Stimulated activated CD8-positive, alpha-beta memory T cell treated with anti-CD3 and anti-CD28 coated beads, Interleukin-2, amount 100 ng/mL, for 1 hour (primary cell): ENCODE results near the gene LHX2.

Experiments
- DNase-seq, 2 donors: peaks; one replicate each; pipeline ENCODE4 v3.0.0-alpha.2; 2020; ENCODE audit warnings: low read depth in 2 of 2

Gene LHX2

DNA sequence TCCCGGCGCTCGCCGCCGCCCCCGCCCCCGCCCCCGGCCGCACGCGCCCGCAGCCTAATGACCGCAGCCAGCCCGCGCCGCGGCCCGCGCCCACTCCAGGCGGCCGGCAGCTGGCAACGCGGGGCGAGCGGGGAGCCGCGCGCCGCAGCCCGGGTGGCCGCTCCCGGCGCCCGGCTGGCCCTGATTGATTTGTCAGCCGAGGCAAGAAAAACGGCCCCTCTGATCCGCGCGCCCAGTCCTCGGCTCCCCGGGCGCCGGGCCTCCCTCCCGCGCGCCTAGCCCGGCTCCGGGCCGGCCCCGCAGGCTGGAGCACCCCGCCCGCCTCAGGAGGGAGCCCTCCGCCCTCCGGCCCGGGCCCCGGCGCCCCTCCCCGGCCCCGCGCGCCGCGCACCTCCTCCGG, 11.9 kb upstream of the LHX2 start:
- no peak for DNase-seq

DNA sequence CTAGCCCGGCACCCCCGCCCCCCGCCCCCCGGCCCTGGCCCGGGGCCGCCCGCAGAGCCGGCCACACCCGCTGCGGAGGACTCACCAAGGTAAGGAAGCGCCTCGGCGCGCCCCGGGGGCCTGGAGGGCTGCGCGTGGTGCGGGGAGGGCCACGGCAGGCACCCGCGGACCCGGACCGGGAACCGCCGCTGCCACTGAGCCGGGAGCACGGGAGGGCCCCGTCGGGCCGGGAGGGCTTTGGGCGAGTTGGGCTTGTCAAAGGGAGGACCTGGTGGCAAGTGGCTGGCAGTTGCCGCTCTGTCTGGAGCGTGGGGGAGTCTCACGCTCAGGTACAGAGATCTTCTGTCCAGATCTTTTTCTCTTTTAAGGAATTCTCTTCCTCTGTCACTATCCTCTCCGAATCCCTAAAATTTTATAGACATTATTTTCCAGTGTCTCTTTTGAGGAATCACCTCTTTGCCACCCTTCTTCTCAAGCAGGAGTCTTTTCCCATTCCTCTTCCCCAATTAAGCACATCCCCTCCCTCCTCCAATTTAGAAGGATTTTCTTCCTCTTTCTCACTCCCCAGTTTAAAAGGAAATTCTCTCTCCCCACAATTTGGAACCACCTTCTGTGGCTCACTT, 11.3 kb upstream of the LHX2 start:
- no peak for DNase-seq

DNA sequence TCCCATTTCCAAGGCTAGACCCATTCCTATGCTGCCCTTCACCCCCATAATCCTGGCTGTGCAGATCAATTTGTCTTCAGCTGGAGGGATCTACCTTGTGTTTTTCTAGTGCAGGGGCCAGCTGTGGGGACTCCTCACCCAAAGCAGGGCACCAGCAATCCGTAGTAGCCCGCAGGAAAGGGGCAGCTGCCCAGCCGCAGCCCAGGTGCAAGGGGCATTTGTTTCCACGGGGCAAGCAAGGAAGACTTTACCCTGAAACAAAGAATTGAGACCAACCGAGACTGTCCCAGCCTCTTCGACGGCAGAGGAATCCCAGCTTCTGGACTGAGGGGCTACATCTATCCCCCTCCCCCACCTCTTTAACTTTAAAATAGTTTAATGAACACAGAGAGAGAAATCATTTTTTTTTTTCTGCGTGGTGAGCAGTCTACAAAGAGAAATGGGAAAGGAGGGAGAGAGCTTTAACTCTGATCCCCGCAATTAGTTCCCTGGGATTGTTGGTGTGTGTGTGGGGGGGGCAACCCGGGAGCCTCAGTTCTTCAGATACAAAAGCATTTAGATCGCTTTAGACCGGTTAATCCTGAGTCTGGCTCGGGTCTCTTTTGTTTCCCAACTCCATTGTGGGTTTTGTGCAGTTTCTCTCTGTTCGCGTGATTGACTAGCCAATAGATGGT, 10.6 kb upstream of the LHX2 start:
- no peak for DNase-seq

DNA sequence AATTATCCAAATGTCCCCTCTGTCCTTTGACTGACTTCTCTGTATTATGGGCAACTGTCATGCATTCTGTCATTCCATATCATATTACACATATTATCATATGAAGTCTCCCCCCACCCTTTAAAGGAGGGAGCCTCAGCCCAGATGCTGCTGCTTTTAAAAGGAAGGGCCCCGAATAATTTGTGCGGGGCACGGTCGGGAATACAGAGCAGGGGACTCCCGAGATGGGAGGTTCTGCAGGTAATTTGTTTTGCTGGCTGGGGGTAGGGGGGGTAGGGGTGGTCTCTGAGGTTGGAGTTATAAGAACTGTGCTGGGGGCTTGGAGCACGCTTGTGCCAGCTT, 10.1 kb upstream of the LHX2 start:
- DNase-seq, result no peak

DNA sequence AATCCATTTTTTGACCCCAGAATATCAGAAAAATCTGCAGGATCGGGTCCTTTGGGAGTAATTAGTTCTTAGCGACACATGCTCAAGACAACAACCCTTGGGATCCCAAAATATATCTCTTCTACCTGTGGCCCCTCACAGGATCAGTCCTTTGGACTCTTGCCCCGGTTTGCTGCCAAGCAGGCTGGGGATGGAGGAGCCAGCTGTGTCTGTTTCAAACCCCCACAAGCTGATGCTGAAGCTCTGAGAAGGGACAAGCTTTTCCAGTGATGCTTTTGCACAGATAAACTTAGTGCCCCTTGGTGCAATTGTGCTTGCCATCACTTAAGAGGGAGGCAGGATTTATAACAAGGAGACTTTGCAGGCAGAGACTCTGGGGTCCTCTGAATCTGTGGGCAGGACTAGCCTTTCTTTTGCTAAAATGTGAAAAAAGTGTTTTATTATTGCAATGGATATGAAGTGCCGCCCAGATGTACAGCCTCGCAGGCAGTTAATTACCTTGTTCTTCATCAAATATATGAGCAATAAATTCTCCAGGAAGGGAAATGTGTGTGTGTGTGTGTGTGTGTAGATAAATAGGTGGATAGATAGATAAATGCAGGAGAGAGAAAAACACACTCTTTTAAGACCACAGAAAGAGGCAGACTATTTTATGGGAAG, 9.6 kb upstream of the LHX2 start:
- no peak for DNase-seq

DNA sequence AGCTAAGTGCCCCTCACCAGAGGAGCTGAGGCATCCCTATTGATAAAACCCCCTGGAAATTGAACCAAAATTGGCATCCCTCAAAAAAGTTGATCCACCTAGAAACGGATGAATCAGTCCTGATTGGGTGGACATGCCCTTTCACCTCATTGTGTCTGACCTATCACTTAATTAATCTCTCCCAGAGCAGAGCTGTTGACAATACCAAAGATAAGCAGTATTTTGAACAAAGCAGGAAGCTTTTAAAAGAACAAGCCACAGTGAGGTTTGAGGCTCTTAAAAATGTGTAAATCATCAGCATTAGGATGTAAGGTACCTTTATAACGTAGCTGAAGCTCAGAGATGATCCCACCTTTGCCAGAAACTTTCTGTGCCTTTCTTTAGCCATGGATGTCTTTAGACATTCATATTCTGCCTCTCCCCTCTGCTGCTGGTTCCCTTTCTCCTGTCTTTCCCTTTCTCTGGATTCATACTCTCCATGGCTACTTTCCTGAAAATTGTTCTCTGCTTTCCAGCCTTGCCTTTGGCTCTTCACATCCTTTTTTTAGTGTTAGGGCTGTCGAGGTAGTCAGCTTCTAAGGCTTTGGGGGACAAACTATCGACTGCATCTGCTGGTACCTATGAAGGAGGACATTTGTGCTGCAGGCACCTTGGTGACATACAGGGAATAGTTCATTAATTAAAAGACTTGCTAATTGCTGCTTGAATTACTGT, 7.8 kb upstream of the LHX2 start:
- DNase-seq, result no peak

DNA sequence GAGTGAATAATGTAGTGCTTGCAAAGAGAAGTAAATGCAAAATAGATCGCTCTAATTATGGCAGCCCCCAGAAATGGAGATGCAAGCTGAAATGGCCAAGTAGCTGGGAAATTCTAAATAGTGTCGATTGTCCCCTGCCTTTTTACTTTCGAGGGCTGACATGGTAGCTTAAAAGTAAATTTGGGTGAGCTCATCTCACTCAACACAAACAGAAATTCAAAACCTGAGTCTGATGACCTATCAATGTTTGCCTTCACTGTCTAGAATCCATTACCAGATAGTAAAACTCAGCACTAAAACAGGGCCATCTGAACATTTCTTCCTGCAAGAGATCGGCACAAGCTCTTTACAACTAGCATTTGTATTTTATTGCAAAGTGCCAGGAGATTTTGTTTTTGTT, 7.0 kb upstream of the LHX2 start:
- DNase-seq, result no peak

DNA sequence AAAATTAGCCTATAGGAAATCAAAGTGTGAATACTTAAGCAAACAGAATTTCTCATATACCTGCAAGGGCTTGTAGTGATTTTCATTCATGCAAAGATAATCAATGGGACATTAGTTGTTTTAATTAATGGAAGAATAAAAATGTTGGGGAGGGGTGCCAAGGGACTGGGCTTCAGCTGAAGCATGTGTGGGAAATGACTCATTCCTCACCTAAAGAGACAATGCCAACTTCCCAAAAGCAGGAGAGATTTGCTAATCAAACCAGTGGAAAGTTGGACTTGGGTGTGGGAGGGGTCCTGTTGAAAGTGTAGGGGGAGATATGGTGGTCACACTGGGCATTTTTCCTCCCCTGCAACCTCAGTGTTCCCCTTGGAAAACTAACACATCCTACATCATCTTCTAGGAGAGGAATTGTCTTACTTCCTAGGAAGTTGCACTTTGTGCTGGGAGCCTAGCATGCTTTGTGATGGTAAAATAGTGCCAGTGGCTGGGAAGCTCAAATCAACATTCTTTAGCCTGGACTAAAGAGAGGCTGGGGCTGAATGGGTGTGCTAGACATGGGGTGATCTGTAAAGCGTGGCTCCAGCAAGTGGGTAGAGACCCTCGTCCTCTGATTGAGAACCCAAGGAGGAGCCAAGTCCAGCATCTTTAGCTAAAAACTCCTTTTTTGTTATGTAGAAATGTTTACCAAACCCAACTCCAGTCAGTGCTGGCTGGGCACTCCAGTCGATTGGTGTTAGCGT, 6.4 kb upstream of the LHX2 start:
- no peak for DNase-seq

DNA sequence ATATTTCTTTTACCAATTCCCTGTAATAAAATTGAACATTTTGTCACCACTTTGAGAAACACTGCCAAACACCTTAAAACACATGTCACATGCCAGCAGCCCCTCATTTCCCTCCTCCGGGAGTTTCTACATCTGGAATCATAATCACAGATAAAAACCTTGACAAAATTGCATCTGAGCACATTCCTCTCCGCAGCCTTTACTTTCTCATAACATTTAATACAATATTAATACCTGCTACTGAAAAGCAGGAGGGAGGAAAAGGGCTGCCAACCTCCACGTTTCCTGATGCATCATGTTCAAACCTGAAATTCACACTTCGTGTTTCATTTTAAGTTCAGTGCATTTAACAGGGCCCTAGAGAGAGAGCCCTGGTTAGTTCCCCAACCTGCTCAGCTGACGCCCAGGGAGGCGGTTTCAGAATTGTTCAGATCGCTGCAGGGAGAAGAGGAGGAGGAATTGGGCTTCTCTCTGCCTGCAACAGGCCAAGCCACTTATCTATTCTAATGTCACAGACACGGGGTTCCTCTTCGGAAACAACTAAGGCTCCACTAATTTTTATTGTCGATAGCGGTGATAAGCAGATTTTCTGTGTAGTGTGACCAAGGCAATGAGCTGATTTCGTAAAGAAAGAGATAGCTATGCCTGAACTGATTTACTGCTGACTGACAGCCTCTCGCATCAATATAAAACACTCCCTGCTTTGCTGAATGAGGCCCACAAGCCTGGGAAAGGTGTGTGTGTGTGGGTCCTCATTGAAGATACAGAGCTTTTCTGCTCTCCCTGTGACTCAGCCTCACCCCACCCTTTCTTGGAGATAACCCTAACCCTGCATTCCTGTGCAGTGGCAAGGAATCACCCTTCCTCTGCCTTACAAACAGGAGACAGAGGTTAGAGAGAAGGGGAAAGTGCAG, 4.9 kb upstream of the LHX2 start:
- DNase-seq, result no peak

DNA sequence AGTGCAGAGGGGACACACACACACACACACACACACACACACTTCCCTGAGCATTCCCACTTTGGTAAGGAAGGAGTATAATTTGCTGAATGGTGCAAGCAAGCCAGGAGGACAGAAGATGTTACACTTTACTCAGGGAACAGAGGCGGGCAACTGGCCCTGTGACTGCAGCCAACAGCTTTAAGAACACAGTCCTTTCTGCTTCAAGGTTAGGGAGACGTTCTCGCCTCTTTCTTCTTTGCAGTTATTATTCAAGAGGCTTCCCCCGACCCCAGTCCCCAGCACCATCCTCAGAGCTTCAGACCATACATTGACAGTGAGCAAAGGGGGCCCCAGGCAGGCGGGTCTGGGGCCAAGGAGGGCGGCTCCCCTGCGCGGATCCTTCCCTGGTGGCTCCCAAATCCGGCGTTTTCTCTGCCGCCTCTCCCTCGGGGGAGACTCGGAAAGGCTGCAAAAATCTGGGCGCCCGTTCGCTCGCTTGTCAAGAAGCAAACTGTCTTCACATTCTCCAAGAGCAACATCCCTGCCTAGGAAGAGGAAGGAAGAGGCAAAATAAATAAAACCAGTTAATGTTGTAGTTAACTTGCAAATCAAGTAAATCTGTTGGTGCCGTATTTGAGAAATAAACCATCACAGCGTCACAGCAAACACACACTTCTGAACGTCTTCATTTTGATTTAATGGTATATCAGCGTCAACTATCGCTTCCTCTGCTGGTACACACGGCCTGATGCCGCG, 3.8 kb upstream of the LHX2 start:
- DNase-seq, result no peak

DNA sequence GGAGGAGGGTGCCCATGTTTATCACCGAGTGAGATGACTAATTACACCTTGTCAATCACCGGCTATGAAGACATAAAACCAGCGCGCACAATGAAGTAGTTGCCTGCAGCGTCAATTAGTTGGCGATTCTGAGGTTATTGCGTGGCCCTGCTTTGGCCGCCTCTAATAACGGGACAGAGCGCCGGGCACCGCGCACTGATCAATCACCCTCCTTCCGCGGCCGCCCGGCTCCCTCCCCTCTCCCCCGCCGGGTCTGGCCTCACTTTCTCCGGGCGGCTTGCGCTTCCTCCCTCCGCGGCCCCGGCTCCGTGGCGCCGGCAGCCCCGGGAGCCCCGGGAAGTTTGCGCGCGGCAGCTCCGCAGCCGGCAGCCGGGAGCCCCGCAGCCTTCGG, 3.3 kb upstream of the LHX2 start:
- no peak for DNase-seq

DNA sequence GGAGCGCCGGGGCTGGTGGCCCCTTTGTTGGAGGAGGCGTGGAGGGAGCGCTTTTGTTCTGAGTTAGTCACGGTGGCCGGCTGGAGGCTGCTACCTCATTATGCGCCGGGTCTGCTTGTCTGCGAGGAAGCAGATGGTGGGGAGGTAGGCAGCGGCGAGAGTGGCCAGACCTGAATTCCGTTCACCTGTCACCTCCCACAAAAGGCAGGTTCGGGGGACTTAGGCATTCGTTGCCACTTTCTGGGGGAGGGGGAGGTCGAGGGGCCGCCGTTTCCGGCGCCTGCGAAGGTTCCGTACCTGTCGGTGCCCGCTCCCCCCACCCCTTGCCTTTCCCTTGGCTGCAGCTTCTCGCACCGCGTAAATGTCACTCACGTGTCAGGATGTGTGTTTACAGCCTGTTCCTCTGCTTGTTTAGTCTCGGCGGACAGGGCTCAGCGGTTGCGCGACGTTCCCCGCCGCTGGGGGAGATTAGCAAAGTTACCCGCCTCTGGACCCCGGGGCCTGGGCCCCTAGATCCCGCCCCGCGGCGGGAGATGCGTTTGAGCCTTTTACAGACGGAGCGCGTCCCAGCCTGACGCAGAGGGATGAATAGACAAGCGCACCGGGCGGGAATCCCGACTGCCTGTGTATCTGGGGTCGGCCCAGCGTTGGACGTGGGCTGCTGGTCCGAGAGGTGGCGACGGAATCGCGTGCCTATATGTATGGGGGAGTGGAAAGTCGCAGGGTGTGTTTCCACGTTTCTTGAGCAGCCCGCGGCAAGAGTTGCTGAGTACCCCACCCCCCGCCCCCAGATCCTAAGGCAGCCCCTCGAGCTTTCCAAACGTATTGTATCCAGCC, 2.7 kb upstream of the LHX2 start:
- DNase-seq, result no peak

DNA sequence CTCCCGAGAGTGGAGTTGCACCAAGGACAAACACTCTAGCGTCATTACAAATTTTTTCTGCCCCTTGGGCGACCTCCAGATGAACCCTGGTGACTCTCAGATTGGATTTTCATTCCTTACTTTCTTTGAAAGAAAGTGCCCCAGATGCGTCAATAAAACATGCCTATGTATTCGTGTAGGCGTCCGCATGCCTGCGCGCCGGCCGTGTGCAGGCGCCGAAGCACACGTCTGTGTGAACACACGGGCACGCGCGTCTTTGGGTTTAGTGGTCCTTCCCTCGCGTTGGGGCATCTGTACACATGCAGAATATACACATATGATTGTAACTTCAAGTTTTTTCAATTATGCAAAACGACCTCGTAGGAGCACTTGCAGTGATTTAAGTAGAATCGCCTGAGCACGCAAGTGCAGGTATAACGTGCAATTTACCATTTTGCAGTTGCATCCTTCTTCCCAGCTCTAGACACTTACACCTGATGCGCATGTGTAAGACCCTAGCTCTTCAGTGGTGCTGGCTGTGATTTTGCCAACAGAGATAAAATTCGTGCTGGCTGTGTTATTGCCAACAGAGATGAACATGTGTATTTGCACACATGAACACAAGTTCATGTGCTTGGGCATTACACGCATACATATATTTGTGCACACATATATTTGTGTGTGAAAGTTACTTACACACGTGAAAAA, 1.9 kb upstream of the LHX2 start:
- no peak for DNase-seq

DNA sequence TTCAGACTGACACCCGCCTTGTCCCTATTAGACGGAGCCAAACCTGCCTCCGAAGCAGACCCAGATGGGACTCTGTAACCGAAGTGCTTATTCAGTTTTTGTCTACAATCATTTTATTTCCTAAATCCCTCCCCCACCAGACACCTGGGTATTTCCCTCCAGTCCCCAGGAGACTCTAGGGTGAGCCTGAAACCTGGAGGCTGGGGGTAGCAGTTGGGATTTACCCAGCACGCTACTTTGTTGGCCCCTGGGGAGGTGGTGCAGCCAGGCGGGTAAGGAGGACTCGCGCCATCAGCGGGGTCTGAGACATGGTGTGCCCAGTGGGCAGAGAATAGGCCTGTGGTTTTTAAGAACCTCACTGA, 1.3 kb upstream of the LHX2 start:
- no peak for DNase-seq

DNA sequence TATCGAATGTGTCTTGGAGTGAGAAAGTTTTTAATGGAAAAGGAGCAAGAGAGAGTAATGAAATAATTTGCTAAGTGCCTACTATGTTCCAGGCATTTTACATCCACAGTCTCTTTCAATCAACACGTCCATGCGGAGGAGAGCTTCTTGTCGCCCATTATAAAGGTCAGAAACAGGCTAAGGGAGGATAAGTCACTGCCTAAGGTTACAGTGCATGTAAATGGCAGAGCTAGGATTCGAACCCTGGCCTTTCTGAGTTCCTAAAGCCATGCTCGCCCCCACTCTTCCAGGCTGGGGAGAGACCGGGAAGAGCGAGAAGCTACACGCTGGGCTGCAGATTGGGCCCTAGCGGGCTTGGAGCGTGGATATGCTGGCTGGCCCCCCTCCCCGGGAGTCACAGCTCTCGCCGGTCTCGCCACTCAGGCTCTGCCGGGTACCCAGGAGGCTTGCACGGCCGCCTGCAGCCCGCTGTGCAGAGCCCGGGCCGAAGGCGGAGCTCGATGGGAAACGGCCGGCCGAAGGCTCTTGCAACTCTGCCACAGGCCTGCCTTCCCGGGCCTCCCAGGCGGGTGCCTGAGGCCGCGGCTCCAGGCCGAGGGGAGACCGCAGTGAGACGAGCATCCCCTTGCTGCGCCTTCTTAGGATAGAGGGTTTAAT, 775 bp upstream of the LHX2 start:
- DNase-seq, result no peak

DNA sequence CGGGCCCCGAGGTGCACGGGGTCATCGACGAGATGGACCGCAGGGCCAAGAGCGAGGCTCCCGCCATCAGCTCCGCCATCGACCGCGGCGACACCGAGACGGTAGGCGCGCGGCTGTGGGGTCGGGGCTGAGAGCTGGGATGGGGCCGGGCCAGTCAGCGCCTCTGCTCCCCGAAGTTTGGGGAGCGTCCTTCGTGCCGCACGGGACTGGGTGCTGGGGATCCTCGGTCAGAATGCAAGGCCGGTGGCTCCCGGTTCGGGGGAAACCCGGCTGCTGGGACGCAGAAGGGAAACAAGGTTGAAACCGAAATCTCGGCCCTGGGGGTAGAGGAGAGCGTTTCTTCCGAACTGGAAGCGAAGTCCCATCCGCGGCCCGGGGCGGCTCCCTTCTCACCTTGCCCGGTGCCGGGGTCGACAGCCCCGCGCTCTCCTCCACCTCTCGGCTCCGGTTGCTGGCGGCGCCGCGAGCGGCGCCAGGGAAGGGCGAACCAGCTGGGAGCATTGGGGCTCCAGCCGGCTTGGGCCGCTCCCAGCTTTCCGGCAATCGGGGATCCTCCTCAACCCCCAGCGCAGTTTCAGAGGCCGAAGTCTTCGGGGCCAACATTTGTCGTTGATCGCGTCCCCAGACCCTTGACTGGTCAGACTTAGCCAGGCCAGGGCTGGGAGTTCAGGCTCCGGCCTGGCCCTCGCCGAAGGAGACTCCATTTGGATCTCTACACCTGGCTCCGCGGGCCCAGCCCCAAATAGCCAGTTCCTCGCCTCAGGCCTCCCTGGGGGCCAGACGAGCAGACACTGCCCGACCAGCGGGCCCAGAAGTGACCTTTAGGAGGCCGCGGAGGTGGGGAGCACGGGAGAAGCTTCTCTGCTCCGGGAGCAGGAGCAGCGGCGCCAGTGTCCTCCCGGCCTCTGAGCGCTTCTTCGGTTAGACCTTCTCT, 1.1 kb downstream of the LHX2 start:
- DNase-seq, result no peak
